HG03442 (cell line): ENCODE results near the gene HAPLN2.
"Not testable (repeated sequence)": the region's sequence is repeated elsewhere in the genome, so short reads cannot be mapped to it uniquely, and the experiment has no call there.

Source experiments
- ATAC-seq: cut with Tn5 transposase; IDR thresholded peaks from one replicate; pipeline ENCODE4 v1.9.1; 2021; ENCODE audit warnings: mild to moderate bottlenecking, moderate library complexity; ENCODE audit not compliant: unreplicated experiment

HAPLN2 gene

DNA sequence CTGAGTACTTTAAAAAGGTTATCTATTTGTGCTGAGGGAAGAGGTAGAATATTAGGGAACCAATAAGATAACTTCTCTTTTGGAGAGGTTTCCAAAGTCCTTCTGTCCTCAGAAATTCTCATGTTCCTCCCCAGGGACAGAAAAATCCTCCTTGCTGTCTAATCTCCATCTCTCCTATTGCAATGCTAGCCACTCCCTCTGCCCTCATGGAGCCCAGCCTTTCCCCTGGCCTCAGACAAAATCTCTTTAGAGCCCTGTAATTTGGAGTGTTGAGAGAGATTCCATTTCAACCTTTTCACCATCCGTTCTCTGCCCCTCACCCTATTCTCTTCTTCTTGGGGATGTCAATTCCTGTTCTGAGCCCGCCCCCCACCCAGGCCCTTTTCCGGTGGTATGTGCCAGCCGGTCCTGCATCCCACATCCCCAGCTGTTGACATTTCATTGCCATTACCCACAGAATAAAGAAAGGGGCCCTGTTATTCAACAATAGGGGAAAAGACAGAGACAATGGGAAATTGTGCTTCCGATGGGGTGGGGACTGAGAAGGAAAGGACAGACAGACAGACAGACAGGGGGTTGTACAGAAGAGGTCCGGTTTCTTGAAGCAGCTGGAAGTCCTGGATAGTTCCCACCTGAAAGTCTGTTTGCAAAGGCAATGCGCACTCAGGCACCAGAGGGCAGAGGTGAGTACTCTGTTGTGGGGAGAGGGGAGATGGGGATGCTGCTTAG is at the start of gene HAPLN2:
TSS of gene HAPLN2 (plus strand) at position 563 of the 729 bp plus-strand sequence. CDS start 4,076 bp downstream, outside the sequence.
- no peak for ATAC-seq

DNA sequence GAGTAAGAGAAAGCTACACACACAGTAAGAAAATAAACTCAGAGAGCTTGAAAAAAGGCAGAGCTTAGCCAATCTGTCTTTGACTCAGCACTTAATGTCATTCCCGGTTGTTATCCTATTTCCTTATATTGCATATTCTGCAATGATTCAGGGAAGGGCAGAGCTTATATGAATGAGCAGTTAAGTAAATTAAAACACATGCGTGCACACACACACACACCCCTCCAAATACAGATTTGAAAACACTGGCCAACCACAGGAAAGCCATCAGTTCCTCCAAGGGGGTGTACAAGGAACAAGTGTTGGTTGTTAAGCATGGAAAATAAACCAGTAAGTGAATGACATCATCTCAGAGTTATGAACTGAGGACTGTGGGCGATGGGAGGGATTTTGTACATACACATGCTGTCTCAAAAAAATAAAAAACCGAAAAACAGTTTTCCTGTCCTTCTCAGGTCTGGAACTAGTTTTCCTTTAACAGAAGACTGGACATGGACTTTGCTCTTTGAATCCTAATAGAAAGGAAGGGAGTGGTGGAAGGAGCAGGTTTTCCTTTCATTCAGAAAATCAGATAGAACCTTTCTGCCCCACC is 47.9 kb upstream of the HAPLN2 start:
- no peak for ATAC-seq

DNA sequence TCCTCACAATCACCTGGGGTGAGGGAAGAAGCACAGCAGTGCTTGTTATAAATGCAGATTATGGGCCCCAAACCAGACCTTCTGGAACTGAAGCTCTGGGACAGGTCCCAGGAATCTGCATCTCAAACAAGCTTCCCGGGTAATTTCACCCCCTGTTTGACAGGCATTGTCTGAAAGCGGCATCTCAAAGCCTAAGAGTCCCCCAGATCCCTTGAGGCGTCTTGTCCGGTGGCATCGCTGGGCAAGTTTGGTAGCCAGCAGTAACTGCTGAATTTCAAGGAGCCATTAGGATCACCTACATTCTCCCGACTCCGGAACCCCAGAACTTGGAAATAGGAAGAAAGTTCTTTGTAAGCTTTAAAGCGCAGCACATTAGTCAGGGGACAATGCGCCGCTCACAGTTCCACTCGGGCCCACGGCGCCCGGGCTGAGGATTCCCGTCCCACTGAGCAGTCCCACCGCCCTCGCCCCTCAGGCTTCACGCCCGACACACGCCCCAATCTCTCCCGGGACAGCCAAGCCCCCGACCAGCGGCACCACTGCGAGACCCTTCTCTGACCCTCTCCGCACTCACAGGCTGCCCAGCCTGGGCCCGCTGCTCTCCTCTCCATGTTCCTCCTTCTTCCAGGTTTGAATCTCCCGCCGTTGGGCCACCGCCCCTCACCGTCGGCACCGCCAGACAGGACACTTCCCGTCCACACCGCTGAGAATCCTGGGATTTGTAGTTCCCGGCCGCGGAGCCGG is 47.1 kb upstream of the HAPLN2 start, which contains the start of gene IQGAP3:
TSS of gene IQGAP3 (minus strand) at position 647 of the 744 bp plus-strand sequence. CDS start at position 611, 36 bp downstream.
- ATAC-seq = no peak

DNA sequence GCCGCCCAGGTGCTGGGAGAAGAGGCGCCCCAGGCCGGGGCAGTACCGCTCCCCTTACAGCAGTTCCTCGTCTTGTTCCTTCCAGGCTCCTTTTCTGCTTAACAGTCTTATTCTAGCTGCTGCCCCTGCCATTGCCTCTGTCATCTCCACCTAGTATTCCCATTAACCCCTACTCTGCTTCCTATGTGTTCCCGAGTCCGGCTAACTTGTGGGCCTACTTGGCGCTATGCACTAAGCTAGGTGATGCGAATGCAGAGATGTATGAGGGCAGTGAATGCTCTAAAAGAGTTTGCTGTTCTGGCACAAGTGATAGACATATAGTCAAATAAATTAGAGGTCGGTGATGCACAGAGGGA is 46.6 kb upstream of the HAPLN2 start:
- ATAC-seq = no peak

DNA sequence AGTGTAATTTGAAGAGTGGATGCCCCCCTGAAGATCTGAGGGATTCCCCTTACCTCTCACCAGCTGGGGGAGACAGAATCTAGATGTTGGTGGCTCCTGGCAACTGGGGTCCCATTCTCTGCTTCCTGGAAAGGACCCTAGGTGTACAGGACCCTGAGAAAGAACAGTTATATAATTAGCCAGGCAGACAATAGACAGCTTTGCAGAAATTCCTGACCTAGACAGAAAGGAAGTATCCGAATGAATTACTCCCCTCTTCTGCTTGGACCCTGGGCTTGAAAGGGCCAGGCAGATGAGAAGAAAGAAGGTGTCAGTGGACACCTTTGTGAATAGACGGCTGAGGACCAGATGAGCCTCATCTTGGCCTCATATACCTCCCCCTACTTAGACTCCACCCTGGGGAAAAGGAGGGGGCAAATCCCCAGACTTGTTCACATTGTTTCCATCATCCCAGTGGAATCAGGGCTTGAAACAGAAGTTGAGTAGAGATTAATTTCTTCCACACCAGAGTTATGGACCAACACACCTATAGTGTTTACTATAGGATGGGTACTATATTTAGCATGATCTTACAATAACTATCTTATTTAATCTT is 45.1 kb upstream of the HAPLN2 start:
- no peak for ATAC-seq

DNA sequence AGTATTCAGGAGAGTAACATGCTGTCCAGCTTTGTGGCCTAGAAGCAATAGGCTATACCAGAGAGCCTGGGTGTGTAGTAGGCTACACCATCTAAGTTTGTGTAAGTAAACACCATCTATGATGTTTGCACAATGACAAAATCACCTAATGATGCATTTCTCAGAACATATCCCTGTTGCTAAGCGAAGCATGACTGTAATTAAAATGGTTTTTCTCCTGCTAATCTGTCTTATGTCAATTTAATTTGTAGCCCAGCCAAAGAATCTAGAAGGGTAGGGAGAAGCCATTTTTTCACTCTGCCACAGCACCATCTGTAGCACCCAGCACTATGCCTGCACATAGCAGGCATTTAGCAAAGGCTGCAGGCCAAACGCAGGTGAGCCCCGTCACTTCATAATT is 41.7 kb upstream of the HAPLN2 start:
- ATAC-seq = no peak

DNA sequence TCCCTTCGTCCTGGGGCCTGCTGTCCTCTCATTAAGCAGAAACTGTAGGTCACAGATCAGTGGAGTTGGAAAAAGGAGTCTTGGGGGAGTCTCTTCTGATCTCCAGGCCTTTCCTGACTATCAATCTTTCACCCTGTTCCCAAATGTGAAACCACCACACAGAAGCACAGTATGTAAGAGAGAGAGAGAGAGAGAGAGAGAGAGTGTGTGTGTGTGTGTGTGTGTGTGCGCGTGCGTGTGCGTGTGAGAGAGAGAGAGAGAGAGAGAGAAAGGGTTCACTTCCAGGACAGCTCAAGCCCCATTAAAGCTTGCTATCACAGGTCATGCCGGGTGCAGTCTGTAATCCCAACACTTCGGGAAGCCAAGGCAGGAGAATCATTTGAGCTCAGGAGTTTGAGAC is 41.2 kb upstream of the HAPLN2 start:
- ATAC-seq = no peak

DNA sequence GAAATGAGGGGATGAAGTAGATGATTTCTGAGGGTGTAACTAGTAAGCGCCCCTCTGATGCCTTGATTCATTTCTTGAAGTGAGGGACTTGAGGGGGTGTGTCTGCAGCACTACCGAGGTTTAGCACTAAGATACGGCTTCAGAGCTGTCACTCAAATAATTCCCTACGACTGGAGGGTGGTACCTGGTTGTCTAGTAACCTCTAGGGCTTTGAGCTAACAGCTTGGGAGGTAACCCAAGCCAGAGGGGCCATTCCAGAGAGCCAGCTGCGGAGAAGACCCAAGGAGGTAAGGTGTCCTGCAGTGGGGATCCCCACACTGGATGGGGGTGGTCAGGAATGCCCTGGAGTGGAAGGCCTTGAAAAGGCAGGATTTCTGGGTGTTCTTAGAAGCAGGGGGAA is 39.7 kb upstream of the HAPLN2 start, which contains the start of gene TTC24:
TSS of gene TTC24 (plus strand) at position 252 of the 400 bp plus-strand sequence. CDS start 1,642 bp downstream, outside the sequence.
- ATAC-seq = no peak

DNA sequence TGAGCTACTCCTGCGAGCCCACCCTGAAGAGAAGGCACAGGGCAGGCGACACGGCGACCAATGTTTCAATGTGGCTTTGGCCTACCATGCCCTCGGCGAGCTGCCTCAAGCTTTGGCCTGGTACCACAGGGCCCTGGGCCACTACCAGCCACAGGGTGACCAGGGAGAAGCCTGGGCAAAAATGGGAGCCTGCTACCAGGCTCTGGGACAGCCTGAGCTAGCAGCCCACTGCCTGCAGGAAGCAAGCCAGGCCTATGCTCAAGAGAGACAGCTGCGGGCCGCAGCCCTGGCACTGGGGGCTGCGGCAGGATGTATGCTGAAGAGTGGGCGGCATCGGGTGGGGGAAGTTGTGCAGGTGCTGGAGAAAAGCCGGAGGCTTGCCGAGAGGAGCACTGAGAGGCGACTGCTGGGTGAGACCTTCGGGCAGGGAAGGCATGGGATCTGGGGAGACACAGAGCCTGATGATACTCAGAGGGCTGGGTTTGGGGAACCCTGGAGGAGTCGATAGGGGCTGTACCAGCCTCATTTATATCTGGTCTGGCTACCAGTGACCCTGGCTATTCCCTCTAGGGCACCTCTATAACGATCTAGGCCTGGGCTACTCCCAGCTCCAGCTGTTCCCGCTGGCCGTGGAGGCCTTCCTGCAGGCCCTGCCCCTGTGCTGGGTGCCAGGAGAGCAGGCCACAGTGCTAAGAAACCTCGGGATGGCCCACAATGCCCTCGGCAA is 37.4 kb upstream of the HAPLN2 start:
- ATAC-seq = no peak

DNA sequence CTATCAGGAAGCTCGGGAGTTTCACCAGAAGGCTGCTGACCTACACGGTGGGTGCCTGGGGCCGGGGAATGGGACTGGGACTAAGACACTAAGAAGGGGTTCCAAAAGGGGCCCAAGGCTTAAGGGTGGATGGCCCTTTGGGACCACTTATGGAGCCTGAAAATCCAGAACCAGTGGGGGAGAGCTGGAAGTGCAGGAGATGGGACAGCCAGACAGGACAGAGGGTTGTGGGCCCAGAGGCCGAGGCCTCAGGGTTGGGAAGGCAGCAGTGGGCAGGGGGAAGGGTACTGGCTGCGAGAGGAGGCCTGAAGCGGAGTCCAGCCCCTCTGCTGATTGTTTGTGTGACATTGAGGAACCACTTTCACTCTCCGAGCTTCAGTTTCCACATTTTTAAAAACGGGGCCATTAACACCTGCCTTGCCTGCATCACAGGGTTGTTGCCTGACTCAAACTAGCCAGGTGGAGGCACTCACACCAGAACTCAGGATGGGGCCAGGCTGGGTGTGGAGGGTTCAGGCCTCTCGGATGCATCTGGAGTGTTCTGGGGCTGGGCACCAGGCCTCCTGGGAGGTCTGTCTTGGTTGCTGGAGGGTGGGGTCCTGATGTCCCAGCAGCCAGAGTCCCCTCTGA is 36.7 kb upstream of the HAPLN2 start:
- no peak for ATAC-seq

DNA sequence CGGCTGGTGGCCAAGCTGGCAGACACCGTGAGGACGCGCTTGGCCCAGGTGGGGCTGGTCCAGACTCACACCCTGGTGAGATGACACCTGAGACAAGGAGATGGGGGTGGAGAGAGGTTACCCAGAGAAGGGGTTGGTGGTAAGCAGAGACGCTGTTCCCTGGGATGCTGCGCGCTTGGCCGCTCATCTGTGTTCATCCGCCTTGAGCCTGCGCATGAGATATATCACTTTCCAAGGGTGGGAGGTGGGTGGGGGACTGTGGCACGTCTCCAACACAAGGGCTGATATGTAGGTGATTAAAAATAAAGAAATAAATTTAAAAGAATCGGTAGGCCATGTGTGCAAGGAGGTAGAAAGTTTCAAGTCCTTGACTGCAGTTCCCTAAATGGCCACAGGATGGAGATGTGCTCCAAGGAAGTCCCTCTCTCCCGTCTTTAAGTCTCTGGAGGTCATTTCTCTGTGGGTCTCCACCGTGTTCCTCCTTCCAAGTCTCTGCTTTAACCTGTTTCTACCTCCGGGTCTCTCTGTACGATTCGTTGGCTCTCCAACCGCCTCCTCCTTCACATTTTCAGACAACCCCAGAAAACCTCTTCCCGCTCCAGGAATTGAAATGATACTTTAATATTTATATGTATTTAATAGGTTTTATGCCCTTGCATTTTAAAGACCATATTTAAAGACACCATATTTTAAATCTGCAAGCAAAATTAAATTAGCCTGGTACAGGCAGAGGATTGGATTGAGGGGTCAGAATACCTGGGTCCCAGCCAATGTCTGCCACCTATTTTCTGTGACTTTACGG is 35.2 kb upstream of the HAPLN2 start:
- ATAC-seq = no peak

DNA sequence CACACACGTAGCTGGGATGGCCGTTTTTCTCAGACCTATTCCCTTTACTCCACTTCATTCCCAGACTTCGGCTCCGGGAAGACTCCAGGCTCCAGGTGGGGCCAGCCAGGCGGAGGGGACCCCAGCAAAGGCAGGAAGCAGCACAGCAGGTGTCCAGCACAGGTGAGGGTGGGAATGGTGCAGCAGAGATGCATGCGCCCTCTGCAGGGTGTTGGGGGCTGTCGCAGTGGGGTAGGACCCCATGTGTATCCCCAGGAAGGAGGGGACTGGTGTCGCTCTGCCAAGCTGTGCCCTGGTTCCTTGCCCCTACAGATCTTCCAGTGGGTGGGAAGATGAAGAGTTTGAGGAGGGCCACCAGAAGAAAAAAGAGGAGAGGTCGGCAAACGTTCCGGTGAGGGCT is 34.4 kb upstream of the HAPLN2 start:
- ATAC-seq = no peak

DNA sequence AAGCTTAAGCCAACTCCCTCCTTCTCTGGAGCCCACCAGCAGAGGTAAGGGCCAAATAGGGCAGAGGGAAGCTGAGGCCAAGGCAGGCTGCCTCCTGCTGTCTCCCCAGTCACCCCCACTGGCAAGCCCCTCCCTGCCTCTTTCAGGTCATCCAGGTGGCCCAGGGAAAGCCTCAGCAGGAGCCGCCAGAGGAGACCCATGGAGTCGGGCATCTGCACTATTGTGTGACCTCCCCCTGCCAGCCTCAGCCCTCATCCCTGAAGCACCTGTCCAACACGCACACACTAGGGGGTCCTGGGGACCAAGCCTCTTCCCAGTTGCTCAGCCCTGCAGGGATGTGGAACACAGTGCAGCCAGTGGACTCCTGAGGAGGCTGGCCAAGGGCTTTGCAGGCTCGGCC is 32.9 kb upstream of the HAPLN2 start:
- no peak for ATAC-seq

DNA sequence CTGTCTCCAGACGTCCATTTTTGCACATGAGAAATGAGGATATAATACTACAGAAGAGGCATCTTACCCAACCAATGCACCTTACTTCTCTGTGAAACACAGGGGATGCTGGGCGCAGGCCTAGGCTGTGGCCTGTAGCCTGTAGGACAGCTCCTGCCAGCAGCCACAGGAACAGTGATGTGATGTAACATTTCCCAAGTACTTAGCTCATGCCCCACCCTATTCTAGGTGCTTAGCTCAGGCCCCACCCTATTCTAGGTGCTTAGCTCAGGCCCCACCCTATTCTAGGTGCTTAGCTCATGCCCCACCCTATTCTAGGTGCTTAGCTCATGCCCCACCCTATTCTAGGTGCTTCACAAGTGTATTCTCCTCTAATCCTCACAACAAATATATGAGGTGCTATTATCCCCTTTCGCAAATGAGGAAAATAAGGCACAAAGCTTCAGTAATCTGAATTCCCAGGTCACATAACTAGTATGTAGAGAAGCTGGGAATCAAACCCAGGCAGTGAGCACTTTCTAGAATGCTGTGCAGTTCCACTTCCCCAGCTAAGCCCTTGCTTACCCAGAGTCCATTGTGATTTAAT is 32.2 kb upstream of the HAPLN2 start:
- ATAC-seq = no peak

DNA sequence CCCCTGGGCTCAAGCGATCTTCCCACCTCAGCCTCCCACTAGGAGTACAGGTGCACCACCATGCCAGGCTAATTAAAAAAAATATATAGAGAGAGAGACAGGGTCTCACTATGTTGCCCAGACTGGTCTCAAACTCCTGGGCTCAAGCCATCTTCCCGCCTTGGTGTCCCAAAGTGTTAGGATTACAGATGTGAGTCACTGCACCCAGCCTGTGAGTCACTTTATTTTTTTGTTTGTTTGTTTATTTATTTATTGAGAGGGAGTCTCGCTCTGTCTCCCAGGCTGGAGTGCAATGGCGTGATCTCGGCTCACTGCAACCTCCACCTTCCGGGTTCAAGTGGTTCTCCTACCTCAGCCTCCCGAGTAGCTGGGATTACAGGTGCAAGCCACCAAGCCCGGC is 31.3 kb upstream of the HAPLN2 start:
- not testable (repeated sequence) for ATAC-seq

DNA sequence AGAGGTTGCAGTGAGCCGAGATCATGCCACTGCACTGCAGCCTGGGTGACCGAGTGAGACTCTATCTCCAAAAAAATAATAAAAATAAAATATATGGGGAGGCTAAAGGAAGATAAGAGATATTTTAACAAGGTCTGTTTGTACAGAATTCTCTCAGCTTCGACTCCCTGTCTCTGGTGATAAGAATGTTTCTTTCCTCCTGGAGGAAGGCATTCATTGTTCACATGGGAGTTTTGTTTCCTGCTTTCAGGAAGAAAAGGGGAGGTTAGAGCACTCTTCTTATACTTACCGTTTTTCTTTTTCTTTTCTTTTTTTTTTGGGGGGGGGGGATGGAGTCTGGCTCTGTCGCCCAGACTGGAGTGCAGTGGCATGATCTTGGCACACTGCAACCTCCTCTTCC is 29.7 kb upstream of the HAPLN2 start:
- no peak for ATAC-seq

DNA sequence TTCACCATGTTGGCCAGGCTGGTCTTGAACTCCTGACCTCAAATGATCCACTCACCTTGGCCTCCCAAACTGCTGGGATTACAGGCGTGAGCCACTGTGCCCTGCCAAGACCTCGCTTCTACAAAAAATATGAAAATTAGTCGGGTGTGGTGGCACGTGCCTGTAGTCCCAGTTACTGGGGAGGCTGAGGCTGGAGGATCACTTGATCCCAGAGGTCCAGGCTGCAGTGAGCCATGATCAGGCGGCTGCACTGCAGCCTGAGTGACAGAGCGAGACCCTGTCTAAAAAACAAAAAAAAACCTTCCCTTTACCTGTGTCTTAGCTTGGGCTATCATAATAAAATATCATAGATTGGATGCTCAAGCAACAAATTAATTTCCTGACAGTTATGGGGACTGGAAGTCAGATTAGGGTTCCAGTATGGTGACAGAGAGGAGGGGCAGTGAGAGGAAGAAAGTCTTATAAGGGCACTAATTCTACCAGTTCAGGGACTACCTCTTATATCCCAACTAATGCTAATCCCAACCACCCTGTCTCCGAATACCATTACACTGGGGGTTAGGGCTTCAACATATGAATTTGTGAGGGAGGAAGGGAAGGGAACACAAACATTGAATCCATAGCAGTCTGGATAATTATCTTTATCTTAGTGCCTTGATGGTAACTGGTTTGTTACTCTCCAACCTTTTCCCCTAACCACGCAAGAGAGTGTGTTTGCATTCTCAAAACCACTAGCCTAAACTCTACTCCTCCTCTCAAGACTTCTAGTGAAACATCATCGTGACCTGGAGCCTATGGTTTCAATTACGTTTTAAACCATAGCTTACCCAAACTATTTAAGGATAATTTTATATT is 28.7 kb upstream of the HAPLN2 start:
- no peak for ATAC-seq

DNA sequence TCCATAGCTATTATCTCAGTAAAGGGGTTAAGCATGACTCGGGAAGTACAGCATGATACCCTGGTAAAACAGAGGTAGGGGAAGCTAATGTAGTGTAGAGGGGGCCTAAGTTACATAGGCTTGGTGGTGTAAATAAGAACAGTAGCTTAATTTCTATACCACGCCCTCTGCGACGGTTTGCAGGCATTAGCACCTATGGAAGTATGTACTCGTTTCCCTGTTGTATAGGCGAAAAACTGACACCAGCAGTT is 28.1 kb upstream of the HAPLN2 start:
- no peak for ATAC-seq
